OCI-LY1 (cell line): ENCODE measurements around the gene RRAS2.

Source experiments
- EZH2 ChIP-seq: fragments of 200-600 bp; sonication (generic), shearing (Covaris generic); IDR thresholded peaks from 2 replicates; pipeline ENCODE4 v1.8.0; 2017; ENCODE audit warnings: borderline replicate concordance, mixed run types, mild to moderate bottlenecking, antibody characterized with exemption, low read length, moderate library complexity, mixed read lengths
- TF ChIP-seq, protein P1 (sequence below): fragments of 200-600 bp; sonication (generic), shearing (Covaris generic); IDR thresholded peaks from 2 replicates; pipeline ENCODE4 v1.5.1; 2017; ENCODE audit warnings: mild to moderate bottlenecking, antibody characterized with exemption, low read length, moderate library complexity, mixed read lengths

- TF ChIP-seq, protein P1, sequence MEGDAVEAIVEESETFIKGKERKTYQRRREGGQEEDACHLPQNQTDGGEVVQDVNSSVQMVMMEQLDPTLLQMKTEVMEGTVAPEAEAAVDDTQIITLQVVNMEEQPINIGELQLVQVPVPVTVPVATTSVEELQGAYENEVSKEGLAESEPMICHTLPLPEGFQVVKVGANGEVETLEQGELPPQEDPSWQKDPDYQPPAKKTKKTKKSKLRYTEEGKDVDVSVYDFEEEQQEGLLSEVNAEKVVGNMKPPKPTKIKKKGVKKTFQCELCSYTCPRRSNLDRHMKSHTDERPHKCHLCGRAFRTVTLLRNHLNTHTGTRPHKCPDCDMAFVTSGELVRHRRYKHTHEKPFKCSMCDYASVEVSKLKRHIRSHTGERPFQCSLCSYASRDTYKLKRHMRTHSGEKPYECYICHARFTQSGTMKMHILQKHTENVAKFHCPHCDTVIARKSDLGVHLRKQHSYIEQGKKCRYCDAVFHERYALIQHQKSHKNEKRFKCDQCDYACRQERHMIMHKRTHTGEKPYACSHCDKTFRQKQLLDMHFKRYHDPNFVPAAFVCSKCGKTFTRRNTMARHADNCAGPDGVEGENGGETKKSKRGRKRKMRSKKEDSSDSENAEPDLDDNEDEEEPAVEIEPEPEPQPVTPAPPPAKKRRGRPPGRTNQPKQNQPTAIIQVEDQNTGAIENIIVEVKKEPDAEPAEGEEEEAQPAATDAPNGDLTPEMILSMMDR = no peak
- TF ChIP-seq EZH2 = no peak
These were observed 3.0 kb upstream of the RRAS2 start for GRCh38 chr11:14361951-14362350.
